T-helper 2 cell treated with Interferon-gamma antibody and Interleukin-4, amounts not matched to agents 100 ng/mL and 5 ng/mL, for 36 hours (primary cell): Measurements from ENCODE around the gene COL6A2. TPM values are rescaled to one million over a fixed set of nuclear protein-coding genes. Genes with fewer than 3 reads are reported as not detected.

ENCODE experiments used
- intact Hi-C: fragments of 100-400 bp; cut with micrococcal nuclease; formaldehyde crosslinking; loops from one replicate; pipeline ENCODE4 v1.15.1; 2023
- total RNA-seq: library from RNA; stranded (reverse); gene quantifications from 2 replicates; pipeline ENCODE4 v1.2.3, GENCODE V29; 2022

COL6A2 gene
- total RNA-seq, 1 donor from 2014 or later: 1.9 TPM

DNA sequence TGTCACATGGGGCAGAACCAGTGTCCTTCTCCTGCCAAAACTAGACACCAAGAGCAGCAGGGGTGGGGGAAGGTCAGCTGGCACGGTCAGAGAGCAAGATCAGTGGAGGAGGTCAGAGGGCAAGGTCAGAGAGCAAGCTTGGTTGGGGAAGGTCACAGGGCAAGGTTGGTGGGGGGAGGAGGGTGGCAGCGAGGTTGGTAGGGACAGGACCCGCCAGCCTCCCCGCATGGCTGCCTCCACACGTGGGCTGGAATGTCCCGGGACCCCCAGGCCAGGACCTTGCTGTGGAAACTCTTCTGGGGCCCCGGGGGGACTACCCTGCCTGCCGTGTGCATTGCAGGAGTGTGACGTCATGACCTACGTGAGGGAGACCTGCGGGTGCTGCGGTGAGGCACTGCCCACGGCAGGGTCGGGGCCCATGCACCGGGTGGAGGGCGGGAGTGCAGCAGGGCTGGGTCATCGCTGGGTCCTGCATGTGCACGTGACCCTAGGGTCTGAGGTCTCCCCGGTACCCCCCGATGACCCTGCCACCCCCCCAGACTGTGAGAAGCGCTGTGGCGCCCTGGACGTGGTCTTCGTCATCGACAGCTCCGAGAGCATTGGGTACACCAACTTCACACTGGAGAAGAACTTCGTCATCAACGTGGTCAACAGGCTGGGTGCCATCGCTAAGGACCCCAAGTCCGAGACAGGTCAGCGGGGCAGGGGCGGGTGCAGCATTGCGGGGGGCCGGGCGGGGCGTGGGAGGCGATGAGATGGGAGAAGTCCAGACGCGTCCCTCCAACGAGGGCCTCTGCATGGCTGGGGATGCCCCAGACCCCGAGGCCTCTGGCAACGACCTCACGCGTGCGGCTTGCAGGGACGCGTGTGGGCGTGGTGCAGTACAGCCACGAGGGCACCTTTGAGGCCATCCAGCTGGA, 27.3 kb downstream of the COL6A2 start:
- intact Hi-C loops: no loop called here

- intact Hi-C loops: no loop called here
Observed at GRCh38 chr21:46125846-46126301, 28.0 kb downstream of the COL6A2 start.

- intact Hi-C loops: no loop called here
Observed at GRCh38 chr21:46126309-46127238, 28.7 kb downstream of the COL6A2 start.

- intact Hi-C loops: no loop called here
Observed at GRCh38 chr21:46127239-46128105, 29.6 kb downstream of the COL6A2 start.

DNA sequence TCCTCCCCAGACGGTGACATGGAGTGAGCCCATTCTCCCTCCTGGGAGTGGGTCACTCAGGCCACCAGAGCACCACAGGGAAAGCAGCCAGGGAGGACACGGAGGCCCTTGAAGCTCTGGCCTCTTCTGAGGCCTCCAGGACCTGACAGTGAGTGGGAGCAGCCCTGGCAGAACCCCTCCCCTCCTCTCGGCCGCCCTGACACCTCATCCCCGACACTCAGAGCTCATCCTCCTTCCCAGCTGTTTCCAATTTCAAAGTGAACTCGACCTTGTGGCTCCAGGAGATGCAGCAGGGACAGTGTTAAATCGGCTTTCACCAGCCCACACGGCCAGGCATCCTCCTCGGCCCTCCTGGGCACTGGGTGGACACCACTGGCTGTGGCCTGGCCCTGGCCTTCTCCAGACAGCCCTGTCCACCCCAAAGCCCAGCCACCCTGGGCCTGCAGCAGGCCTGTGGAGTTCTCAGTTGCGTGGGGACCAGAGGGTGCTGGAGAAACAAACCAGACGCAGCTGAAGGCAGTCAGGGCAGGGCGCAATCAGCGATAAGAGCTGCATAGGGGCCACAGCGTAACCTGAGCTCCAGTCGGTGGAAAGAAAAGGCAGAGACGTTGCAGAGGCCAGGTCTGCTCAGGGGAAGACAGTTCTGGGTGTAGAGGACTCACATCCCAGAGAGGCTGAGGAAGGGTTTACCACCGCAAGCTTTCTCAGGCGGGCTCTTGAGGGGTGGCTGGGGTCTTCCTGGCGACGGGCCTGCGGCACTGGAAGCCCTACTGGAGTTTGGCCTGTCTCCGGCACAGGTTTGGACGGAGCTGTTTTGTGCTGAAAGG, 30.4 kb downstream of the COL6A2 start:
- intact Hi-C loops: no loop called here

GRCh38 chr21:46128933-46129571, 31.1 kb downstream of the COL6A2 start:
- intact Hi-C loops: no loop called here

- intact Hi-C loops: no loop called here
Observed at GRCh38 chr21:46129846-46130651, 32.1 kb downstream of the COL6A2 start.

DNA sequence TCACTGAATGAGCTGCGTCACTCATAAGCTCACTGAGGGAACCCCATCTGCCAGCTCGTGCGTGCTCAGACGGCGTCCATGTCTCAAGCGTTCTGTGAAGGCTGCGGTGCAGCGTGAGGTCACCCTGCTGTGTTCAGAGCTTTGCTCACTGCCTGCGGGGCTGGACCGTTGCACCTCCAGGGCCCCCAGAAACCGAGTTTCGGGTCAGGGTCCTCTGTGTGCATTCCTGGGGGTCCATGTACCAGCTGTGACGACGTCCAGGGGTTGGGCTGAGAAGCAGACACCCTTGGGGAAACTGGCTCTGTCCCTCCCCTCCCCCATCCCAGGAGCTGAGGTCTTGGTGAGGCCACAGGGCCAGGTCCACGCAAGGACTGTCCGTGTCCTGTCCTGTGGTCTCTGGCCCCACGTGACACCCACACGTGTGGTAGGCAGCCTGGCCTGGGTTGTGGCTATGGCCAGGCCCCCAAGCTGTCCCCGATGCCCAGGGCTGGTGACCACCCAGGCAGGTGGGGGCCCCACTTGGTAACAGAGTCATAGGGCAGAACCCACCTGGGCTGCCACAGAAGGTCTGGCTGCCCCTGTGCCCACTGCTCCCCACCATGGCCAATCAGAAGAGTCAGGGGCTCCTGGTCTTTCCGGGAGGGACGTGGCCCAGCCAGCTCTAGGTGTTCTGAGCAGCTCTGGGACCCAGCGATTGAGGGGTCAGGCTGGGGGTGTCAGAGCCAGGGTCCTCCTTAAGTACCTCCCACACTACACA, 33.1 kb downstream of the COL6A2 start:
- intact Hi-C loops: no loop called here

DNA sequence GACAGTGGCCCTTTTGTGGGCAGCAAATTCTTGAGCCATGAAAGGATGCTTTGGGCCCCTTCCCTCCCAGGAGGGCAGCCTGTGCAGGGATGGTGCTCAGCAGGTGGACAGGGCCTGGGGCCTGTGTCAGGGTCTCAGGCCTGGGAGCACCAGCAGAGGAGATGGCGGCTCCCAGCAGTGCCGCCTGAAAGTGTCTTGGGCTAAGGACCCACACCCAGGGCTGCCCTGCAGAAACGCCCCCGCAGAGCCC, 33.6 kb downstream of the COL6A2 start:
- intact Hi-C loops: no loop called here

GRCh38 chr21:46131838-46132651, 34.1 kb downstream of the COL6A2 start:
- intact Hi-C loops: no loop called here

DNA sequence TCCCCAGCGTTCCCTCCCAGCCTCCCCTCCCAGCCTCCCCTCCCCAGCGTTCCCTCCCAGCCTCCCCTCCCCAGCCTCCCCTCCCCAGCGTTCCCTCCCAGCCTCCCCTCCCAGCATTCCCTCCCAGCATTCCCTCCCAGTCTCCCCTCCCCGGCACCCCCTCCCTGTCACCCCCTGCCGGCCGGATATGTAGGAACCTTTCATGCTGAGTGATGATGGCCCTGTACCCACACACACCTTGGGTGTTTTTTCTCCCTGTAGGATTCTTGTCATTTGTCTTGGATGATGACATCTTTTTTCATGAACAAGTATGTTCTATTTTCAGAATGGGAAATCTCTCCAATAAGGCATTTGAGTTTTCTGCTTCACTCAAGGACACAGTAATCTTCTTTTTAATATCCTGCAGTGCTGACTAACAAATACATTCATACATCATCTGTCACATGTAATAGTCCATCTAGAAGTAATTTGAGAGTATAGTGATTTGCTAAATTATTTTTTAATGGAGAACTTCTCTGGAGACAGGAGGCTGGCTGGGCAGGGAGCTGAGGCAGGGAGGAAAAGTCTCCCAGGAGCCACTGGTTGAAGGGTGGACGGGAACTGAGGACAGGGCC, 38.0 kb downstream of the COL6A2 start:
- intact Hi-C loops: no loop called here

GRCh38 chr21:46136739-46137349, 38.9 kb downstream of the COL6A2 start:
- intact Hi-C loops: no loop called here

- intact Hi-C loops: no loop called here
Observed at GRCh38 chr21:46137908-46138307, 40.0 kb downstream of the COL6A2 start.

GRCh38 chr21:46138383-46138970, 40.6 kb downstream of the COL6A2 start:
- intact Hi-C loops: no loop called here

- intact Hi-C loops: loop anchor here (5.0 kb wide), 1 partner anchor 148 kb away; the partner anchor contains the start of genes MCM3AP and YBEY
Observed at GRCh38 chr21:46139686-46140085, 41.8 kb downstream of the COL6A2 start.
